Activated CD4-positive, alpha-beta T cell treated with anti-CD3 and anti-CD28 coated beads for 24 hours (primary cell): ENCODE results near the gene MYO1G.
A peak's percentile ranks its signal among the peaks of the same experiment; 100 is the strongest.

Experiments
- DNase-seq, 2 donors: peaks; one replicate each; pipeline ENCODE4 v3.0.0-alpha.2; 2020; ENCODE audit warnings: low read depth in 2 of 2

MYO1G gene

DNA sequence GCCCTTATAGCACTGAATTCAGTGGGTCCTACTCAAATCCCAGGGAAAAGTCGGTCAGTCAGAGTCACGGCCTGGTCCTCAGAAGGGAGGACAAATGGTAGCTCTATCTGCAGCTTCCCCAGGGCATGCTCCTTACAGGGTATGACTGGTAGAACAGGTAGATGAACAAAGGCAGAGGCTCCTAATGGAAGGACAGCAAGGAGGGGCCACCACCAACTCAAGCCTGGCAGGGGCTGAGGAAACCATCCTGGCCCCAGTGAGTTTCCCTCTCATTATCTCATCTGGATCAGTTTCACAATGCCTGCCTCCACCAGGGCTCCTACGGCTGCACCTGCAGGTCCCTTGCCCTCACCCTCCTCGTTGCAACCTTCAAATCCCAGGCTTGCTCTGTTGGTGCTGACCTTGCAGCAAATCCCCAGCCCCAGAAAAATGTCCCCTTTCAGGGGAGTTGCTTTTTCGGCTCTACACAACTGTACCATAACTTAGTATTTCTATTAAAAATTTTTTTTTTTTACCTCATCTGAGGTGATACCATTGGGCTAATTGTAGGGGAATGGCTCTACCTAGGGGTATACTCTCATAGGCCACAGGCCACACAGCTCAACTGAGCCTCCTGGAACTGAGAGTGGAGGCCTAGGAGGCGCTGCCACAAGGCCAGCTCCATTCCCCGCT is 2.4 kb upstream of the MYO1G start:
- no peak for DNase-seq

GRCh38 chr7:44980393-44981034 is 1.7 kb upstream of the MYO1G start:
- DNase-seq, result peak; percentile 62 to 77

DNA sequence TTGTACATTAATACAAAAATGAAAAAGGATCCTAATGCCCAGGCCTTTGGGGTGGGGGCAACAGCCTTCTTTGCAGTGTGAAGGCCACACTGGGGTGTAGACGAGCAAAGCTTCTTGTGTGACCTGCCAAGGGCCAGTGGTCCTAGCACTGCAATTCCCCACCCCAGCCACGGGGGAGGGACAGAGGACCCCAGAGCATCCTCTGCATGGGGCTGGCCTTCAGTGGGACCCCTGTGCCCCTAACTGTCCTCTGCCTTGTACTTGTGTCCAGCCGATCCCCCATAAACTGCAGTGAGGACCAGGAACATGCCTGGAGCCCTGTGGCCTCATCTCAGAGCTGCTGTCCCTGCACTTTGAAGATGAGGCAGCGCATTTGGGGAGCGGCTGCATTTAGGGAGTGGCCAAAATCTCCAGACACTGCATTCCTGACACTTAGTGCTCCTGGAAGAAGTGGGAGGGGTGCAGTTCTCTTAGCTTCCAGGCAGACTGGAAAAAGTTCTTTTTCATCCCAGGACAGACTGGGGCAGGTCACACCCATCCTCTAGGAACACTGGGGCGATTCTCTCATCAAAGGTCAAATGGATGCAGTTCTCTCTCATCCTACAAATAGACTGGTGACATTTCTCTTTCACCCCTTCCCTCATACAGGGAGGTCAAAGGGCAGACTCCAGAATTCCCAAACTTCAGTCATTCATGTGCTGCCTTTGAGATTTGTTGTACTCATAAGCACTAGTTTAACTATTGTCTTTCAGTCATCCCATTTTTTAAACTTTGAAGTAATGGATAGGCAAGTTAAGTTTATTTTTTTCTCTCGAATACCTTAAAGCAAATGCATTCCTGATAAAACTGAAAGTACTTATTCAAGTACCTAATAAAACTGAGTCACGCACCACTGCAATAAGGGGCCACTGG is 922 bp upstream of the MYO1G start:
- no peak for DNase-seq

GRCh38 chr7:44977959-44978335 is 868 bp downstream of the MYO1G start:
- no peak for DNase-seq

- peak; percentile 63 to 67 for DNase-seq
These were observed 1.4 kb downstream of the MYO1G start for GRCh38 chr7:44977304-44977958.

DNA sequence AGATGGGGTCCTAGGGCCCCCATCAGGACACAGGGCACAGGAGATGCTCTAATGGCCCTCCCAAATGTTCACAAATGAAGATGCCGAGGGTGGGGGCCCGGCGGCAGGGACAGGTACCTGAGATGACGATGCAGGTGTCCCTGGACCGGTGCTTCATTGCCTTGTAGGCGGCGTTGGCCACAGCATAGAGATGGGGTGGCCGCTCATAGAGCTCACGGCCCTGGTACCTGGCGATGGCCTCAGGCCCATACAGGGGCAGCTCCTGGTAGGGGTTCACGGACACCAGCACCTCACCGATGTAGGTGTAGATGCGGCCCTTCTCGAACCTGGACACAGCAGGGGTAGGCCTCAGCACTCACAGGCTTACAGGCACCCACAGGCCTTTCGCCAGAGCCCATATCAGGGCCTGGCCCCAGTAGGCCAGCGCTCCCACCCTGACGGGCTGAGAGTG is 2.0 kb downstream of the MYO1G start:
- DNase-seq, result no peak

GRCh38 chr7:44976040-44976745 is 2.6 kb downstream of the MYO1G start:
- DNase-seq, result no peak

DNA sequence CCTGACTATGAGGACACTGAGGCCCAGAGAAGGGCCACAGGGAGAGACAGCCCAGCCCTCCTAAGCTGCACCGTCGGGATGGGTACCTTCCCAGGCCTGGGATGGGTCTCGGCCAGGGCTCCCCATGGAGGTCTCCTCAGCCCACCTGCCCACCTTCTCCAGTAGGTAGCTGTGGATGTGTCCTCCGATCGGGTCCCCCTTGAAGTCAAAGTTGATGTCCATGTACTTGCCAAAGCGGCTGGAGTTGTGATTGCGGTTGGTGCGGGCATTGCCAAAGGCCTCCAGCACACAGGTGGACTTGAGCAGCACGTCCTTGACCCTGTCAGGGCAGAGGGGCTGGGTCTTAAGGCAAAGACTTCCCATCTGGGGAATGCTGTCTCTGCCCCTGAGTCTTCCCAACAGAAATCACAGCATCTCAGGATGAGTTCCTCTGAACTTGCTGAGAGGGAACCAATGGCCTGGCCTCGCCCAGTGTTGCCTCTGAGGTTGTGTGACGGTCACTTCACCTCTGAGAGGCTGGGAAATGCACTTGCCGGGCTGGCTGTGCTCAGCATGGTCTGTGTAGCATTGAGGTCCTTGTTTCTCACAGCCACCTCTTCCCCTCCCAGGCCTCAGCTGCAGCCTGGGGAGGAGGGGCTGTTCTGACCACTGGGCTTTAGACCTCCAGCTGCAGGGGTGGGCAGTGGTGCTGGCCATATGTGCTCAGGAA is 3.3 kb downstream of the MYO1G start:
- no peak for DNase-seq

DNA sequence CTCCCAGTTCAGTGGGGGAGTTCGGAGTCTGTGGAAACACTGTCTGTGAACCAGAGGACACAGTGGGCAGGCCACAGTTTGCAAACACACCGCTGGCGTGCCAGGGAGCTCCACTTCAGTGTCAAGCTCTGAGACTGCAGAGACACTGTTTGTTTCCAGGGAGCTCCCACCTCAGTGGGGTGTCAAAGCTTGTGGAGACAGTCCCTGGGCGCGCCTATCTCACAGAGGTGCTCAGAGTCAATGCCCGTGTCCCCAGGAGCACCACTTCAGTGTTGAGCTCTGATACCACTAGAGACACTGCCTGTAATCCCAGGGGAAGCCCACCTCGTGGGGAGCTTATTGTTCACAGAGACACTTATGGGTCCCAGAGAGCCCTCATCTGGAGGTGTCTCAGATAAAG is 4.3 kb downstream of the MYO1G start:
- DNase-seq, result no peak

GRCh38 chr7:44973610-44974401 is 5.0 kb downstream of the MYO1G start:
- peak in 1 of 2 donors; percentile 38 for DNase-seq

- no peak for DNase-seq
These were observed 6.3 kb downstream of the MYO1G start for GRCh38 chr7:44972562-44972961.

DNA sequence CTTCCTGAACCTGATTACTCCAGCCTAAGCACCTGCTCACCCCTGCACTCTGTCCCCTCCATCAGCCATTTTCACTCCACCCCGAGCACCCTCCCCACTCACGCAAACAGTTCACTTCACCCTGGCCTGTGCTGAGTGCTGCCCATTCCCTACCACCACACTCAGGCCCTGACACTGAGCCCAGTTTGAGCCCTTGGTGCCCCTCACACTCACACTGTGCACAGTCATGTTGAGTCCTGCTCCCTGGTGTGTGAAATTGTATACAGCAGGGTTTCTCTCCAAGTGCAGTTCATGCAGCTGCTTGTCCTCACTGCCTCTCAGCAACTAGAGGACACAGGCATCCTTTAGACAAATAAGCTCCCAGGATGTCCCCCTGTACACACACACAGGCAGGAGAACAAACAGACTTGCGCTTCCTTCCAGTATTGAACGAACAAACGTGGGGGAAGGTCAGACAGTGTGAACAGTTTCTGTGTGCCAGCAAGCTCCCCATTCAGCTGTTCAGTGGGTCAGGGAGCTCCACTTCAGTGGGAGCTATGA is 6.8 kb downstream of the MYO1G start:
- no peak for DNase-seq

DNA sequence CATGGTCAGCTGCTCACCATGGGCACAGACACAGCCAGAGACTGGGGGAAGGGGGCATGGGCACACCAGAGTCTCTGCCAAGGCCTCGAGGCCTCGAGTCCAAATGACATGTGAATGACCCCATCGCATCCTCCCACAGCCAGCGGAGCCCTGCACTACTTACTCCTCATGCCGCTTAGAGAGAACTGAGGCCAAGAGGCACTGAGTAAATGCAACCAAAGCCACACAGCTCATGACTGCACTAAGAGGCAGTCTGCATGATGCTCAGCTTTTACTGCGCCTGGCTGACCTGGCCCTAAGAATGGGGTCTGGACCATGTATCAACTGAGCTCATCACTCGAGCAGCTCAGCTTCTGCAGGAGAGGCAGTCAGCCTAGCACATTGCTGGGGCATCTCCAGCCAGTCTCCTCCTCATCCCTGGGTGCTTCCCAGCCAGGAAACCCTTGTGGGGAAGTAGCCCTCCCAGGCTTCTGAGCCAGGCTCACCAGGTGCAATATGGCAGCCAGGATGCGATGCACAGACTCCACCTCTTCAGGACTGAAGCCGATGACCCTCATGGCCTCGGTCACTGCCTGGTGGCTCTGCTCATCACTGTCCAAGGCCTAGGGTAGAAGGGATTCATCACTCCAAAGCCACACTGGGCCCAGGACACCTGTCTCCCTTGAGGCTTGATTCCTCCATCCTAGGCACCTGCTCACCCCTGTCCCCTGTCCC is 7.5 kb downstream of the MYO1G start:
- DNase-seq, result no peak

DNA sequence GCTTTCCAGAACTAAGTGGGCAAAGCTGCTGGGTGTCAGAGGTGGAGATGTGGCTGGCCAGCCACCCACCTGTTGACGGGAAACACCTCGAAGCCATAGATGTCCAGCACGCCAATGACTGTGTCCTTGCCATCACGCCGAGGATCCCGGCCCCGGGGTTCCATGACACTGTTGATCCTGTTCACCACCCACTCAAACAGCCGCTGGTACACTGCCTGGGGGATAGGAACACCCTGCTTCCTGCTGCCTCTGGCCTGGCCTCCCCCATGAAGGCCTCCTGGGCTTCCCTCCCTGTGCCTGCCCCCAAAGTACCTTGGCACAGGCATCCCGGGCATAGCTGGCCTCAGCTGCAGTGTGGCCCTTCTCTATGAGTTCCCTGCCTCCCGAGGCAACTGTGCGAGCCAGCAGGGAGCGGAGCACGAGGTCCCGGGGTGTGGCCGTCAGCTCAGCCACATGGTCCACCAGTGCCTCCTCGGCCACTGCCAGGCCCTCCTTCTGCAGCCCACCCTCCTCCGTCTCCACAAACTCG is 8.2 kb downstream of the MYO1G start:
- no peak for DNase-seq

DNA sequence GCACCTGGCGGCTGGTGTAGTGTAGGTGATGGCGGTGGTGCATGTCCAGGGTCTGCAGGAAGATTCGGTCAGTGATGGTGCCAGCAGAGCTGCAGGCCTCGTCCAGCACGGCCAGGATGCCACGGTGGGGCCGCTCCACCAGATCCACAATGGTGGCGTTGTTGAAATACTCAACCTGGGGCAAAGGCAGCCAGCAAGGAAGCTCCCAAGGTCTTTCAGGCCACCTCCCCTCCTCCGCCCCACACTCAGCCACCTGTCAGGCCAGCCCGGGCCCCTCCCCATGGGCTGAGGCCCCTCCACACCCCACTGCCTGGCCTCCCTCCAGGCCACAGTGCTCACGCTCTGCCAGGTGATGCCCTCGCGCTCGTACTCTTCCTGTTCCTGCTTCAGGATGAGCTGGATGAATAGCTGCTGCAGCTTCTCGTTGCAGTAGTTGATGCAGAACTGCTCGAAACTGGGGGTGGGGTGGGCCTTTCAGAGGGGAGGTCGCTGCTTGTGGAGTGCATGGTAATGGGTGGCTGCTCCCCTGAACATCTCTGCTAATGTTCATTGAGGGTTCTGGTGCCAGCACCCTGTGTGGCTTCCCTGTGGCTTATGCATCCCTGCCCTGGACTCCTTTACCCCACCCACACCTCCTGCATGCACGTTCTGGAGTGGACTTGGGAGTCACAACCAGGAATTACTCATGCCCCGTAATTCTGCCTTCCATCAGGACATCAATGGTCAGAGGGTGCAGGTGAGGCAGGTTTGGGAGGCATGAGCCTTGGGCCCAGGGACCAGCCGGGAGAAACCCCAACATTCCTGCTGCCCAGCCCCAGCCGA is 8.9 kb downstream of the MYO1G start:
- no peak for DNase-seq

DNA sequence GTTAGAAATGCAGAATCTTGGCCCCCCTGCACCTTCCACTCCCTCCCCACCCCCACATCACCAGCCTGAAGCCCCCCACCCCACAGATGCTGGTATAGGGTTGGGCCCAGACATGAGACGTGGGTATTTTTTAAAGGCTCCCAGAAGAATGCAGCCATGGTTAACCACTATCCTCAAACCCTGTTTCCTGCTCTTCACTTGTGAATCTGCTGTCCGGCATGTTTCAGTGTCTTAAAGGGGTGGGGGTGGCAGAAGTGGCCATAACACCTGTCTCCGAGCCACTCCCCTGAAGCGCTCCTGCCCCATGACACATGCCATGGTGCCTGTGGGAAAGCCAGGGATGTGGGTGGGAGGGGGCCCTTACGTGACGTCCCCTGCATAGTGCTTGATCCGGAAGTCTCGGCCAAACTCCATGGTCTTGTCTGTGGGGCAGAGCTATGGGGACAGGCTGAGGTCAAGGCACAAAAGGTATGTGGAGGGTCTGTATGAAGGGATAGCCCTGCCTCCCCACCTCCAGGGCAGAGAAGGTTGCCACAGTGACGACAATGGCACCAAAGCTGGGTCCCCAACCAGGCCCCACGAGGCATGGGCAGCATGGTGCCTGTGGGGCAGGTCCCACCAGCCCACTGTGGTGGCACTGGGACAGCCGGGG is 9.6 kb downstream of the MYO1G start:
- DNase-seq, result no peak
